Ramos (cell line): ENCODE data around the gene COL6A6.

ENCODE experiments used
- in situ Hi-C: fragments of 300-500 bp; cut with MboI; formaldehyde crosslinking; loops from one replicate; pipeline ENCODE4 v1.14.3; 2022; ENCODE audit warnings: low sequenced_read_pairs; ENCODE audit not compliant: unreplicated experiment

Gene COL6A6, protein sequence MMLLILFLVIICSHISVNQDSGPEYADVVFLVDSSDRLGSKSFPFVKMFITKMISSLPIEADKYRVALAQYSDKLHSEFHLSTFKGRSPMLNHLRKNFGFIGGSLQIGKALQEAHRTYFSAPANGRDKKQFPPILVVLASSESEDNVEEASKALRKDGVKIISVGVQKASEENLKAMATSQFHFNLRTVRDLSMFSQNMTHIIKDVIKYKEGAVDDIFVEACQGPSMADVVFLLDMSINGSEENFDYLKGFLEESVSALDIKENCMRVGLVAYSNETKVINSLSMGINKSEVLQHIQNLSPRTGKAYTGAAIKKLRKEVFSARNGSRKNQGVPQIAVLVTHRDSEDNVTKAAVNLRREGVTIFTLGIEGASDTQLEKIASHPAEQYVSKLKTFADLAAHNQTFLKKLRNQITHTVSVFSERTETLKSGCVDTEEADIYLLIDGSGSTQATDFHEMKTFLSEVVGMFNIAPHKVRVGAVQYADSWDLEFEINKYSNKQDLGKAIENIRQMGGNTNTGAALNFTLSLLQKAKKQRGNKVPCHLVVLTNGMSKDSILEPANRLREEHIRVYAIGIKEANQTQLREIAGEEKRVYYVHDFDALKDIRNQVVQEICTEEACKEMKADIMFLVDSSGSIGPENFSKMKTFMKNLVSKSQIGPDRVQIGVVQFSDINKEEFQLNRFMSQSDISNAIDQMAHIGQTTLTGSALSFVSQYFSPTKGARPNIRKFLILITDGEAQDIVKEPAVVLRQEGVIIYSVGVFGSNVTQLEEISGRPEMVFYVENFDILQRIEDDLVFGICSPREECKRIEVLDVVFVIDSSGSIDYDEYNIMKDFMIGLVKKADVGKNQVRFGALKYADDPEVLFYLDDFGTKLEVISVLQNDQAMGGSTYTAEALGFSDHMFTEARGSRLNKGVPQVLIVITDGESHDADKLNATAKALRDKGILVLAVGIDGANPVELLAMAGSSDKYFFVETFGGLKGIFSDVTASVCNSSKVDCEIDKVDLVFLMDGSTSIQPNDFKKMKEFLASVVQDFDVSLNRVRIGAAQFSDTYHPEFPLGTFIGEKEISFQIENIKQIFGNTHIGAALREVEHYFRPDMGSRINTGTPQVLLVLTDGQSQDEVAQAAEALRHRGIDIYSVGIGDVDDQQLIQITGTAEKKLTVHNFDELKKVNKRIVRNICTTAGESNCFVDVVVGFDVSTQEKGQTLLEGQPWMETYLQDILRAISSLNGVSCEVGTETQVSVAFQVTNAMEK (N-terminal part only)

GRCh38 chr3:130516645-130517512 lies at the start of gene COL6A6:
COL6A6 (plus strand) TSS chr3:130517177; CDS start chr3:130560365, 43,188 bp downstream.
- in situ Hi-C loops: no loop called here

- in situ Hi-C loops: no loop called here
Observed at GRCh38 chr3:130468311-130468710, 48.7 kb upstream of the COL6A6 start.

- in situ Hi-C loops: no loop called here
Observed at GRCh38 chr3:130470126-130470525, 46.9 kb upstream of the COL6A6 start.

- in situ Hi-C loops: no loop called here
Observed at GRCh38 chr3:130473416-130473815, 43.6 kb upstream of the COL6A6 start.

DNA sequence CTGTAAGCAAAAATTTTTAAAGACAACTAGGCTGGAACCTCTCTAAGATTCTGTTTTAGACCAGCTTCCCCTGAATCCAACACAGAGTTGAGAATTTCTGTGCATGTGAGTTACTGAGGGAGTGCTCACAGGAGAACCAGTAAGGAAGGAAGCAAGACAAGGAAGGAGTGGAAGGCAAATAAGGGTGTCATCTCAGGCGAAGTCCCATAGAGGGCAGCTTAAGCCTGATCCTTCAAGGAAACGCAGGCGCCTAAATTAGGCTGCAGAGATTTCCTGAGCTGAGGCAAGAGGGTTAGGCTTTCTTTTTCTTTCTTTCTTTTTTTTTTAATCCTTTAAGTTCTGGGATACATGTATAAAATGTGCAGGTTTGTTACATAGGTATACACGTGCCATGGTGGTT lies 36.2 kb upstream of the COL6A6 start:
- in situ Hi-C loops: no loop called here

- in situ Hi-C loops: no loop called here
Observed at GRCh38 chr3:130488288-130488687, 28.7 kb upstream of the COL6A6 start.

DNA sequence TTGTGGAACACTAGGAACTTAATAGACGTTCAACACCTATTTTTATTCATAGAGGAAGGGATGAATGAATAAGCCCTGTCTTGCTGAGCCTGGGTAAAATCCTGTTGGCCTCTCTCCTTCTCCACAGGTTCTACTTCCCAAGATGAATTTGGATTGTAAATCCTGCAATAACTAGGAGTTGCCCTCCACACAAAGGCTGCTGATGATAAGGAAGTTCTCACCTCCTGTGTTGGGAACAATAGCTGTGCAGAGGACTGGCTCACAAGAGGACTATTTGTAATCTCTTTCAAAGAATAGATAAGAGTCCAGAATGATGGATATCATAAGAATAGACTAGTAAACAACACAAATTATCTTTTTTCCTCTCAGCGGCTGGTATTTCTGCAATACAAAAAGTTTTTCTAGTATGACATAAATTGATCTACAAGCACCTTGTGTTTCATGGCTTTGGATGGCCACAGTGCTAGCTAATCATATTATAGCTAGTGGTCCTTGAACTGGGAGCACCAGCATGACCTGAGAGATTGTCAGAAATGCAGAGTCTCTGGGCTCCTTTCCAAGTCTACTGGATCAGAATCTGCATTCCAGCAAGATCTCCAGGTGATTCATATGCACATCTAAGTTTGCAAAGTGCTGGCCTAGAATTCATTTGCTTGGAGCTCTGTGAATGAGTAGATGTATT lies 28.1 kb upstream of the COL6A6 start:
- in situ Hi-C loops: no loop called here

GRCh38 chr3:130490241-130490640 lies 26.7 kb upstream of the COL6A6 start:
- in situ Hi-C loops: no loop called here

DNA sequence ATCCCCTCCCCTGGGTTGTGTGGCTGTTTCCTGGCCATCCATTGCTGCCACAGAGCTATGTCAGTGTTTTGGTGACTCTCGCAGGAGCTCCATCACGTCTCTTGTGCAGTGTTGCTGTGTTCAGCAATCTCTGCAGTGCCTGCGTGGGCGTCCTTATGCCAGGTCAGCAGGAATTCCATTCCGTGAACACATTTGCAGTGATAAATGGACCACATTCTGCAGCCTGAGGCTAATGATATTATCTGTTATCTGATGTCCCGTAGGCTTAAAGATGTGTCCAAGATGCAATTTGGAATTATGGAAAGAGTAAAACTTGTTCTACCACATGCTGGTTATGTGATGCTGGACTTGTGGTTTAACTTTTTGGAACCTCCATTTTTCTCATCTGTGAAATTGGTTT lies 25.5 kb upstream of the COL6A6 start:
- in situ Hi-C loops: no loop called here

DNA sequence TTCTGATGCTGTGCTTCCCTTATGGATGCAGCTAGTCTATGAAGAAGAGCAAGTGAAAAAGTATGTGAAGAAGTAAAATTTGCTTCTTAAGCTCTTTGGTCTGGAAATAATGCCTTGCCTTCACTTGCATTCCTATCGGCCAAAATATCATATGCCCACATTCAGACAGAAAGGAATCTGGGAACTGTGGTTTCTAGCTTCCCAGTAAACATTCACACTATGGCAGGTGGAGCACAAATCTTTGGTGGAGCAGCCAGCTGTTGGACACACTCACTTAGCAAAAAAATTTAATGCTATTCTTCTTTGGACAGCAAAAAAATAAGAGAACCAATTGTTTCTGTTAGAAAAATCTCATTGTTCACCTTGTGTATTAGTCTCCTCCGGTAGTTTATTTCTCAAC lies 12.3 kb upstream of the COL6A6 start:
- in situ Hi-C loops: no loop called here

GRCh38 chr3:130506031-130506430 lies 10.9 kb upstream of the COL6A6 start:
- in situ Hi-C loops: no loop called here

GRCh38 chr3:130507746-130508145 lies 9.2 kb upstream of the COL6A6 start:
- in situ Hi-C loops: no loop called here

DNA sequence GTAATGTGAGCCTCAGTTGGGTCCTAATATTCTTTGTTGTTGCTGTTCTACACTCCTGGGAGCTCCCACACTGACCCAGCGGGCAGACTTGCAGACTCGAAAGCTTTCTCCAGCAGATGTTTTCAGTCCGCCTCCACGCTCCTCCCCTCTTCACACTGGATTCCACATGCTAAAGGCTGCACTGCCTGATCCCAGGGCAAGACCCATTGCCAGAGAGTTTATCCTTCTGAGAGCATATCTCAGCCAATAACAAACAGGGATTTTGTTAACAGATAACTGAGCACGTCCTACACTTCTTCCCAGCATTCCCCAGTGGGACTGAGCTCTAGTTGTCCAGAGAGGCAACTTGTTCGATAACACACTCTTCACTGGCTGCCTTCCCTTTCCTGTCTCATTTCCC lies 8.0 kb upstream of the COL6A6 start:
- in situ Hi-C loops: no loop called here

- in situ Hi-C loops: no loop called here
Observed at GRCh38 chr3:130514681-130515080, 2.3 kb upstream of the COL6A6 start.

DNA sequence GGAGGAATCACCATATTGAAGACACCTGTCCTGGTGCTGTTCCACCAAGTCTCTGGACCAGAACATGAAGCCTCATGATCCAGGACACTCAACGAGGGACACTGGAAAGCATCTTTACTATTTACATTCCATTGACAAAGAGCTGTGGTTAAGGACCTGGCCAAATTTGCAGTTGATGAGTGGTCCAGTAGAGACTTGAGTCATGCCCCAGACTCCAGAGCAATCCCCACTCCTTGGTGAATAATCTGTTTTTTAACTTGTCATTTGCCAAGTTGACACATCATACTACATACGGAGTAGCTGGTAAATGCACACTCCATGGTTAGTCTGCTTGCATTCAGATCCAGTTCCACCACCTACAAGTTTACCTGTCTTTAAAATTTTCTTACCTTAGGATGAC lies 1.2 kb upstream of the COL6A6 start:
- in situ Hi-C loops: no loop called here

DNA sequence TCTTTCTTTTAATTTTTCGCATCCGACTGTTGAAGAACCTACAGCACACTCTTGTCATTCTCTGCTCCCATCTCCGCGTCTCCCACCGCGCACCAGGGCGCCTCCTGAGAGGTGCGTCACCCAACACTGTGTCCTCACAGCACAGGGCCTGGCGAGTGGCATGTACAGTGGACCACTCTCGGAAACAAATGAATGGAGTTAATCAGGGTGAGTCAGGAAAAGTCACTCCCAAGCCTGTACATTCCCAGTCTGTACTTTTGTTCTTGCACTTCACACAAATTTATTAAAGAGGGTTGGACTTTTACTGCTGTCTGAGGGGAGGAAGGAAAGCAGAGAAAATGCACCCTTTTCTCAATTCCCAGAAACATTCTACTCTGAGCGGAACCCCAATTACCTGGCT lies 625 bp downstream of the COL6A6 start:
- in situ Hi-C loops: no loop called here

DNA sequence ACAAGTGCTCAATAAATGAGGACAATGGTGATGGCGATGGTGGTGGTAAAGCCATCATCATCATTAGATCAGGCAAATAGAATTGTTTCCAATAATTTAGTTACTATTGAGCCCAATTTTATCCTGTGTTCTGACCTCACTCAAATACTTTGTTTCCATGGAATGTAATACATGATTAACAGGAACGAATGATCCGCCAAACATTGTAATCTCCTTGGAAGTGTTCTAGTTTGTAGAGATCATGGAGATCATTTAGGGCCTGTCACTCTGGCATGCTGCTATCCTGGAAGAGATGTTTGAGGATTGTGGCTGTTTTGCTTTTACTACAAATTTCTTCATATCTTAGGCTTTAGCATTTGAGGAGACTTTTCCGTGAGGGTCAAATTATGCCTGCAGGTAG lies 2.8 kb downstream of the COL6A6 start:
- in situ Hi-C loops: no loop called here

GRCh38 chr3:130522399-130522798 lies 5.4 kb downstream of the COL6A6 start:
- in situ Hi-C loops: no loop called here

DNA sequence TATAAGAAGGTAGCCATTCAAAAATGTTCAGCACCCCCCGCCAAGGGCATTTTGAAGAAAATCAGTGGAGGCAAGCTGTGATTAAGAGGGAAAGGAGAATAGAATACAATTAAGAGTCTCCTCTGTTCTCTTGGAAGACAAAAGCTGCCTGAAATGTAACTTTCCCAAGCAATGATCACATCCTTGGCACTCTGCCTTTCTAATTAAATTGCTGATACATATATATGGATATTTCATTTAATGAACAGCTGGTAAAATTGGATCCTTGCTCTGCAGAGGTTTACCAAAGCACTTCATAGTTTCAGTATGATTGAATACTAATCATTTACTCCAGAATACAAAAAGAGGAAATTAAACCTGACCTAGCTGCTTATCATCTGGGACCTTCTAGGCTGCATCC lies 10.4 kb downstream of the COL6A6 start:
- in situ Hi-C loops: no loop called here
